Omental fat pad (tissue), 4 donors: ENCODE measurements around the gene C13orf46. TPM values are rescaled to one million over a fixed set of nuclear protein-coding genes. Genes with fewer than 3 reads are reported as not detected.

Experiments
- ATAC-seq: fragments of 150-250 bp; one replicate; pipeline ENCODE4 v1.9.1; 2016; ENCODE audit warnings: mild to moderate bottlenecking, moderate library complexity; ENCODE audit not compliant: low FRiP score
- DNase-seq: peaks from one replicate; pipeline ENCODE4 v3.0.0-alpha.2; 2019; ENCODE audit warnings: low spot score
- total RNA-seq, 4 donors: library from RNA; depleted of rRNA; stranded (reverse); fragments of >200 nt; gene quantifications; one replicate each; pipeline ENCODE4 v1.1.0, GENCODE V29; 2016
- TF ChIP-seq, protein P1 (sequence below), 3 donors: fragments of 450-650 bp; IDR thresholded peaks; one replicate each; pipeline ENCODE4 v1.5.1; 2016 to 2017; ENCODE audit warnings: antibody characterized with exemption in 3 of 3, mild to moderate bottlenecking in 3 of 3, moderate library complexity in 2 of 3

C13orf46 gene
- total RNA-seq, 4 donors from 2014 or later, result 0.13 to 6.9 (median 1.6) TPM

DNA sequence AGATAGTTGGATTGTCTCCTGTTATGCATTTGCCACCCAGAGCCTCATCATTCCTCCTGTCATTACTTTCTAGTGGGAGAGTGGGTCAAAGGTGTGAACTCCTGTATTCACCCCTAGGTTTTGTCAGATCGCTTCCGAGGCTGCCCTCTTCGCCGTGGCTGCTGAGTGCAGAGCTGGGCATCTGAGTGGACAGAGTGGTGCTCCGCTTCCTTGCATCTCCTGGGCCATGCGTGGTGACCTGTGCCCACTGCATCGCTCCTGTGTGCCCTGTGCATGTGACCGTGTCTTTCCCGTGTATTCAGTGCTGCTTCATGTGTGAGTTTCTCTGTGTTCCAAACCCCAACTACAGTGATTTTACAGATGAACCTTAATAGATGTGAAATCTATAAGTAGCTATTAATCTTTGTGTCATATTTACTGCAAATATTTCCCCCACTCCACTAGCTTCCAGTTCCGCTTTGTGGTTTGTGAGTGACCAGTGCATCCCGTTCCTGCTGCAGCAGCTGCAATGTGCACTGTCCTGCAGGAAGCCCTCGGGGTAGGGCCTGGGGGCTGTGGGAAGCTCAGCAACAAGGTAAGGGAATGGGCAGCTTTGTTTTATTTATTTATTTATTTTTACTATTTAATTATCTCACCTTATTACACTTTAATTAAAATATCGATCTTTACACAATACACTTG is 53.1 kb downstream of the C13orf46 start:
- ATAC-seq (no peak), DNase-seq (peak; percentile 20)
- TF ChIP-seq, protein P1, sequence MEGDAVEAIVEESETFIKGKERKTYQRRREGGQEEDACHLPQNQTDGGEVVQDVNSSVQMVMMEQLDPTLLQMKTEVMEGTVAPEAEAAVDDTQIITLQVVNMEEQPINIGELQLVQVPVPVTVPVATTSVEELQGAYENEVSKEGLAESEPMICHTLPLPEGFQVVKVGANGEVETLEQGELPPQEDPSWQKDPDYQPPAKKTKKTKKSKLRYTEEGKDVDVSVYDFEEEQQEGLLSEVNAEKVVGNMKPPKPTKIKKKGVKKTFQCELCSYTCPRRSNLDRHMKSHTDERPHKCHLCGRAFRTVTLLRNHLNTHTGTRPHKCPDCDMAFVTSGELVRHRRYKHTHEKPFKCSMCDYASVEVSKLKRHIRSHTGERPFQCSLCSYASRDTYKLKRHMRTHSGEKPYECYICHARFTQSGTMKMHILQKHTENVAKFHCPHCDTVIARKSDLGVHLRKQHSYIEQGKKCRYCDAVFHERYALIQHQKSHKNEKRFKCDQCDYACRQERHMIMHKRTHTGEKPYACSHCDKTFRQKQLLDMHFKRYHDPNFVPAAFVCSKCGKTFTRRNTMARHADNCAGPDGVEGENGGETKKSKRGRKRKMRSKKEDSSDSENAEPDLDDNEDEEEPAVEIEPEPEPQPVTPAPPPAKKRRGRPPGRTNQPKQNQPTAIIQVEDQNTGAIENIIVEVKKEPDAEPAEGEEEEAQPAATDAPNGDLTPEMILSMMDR (IDR thresholded peaks at IDR 0.05), result no peak

DNA sequence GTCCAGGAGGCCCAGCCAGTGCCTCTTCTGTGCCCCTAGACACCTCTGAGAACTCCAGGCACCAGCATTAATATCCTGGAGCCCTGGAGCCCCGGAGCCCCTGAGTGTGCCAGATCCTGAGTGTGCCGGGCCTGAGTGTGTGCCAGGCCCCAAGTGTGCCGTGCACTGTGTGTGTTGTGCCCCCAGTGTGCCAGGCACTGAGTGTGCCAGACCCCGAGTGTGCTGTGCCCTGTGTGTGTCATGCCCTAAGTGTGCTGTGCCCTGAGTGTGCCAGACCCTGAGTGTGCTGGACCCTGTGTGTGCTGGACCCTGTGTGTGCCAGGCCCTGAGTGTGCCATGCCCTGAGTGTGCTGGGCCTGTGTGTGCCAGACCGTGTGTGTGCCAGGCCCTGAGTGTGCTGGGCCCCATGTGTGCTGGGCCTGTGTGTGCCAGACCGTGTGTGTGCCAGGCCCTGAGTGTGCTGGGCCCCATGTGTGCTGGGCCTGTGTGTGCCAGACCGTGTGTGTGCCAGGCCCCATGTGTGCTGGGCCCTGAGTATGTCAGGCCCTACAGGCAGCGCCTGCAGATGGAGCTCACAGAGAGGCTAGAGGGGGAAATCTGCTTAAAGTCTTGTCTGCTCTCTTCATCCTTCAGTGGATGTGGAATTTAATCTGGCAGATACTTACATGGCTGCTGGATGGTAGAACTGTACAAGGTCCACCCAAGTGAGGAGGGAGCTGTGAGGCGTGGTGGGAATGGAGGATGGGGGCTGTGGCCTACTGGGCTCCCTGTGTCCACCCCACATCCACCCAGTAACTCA is 53.9 kb downstream of the C13orf46 start:
- ATAC-seq (no peak), DNase-seq (no peak)
- TF ChIP-seq, protein P1 (IDR thresholded peaks at IDR 0.05), result no peak

DNA sequence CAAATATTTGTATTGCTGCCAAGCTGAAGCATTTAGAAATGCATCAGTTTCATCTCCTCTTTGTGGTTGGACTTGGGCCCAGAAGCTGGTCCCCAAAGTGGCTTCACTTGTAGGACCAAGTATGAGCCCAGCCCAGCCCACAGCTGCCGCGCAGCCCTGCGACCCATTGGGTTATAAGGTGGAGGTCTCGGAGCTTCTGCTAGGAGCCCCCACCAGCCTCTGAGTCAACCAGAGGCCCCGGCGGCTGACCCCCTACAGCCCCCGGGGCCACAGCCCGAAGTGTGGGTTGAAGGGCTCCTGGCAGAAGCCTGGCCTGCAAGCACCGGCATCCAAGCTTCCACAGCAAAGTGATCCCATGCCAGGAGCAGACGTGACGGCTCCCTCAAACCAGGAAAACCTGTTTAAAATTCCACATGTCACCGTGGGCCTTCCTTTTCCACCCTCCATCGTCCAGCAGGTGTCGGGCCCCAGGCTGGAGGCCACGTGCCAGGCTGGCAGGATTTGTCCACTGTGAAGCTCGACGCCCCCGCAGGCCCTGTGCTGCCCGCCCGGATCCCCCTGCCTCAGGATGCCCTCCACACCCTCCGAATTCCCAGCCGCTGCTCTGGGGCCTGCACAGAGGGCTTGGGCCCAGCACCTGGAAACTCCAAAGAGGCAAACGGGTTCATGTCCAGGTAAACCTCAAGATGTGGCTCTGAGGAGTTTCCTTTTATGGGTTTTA is 54.7 kb downstream of the C13orf46 start:
- DNase-seq (no peak), ATAC-seq (no peak)
- TF ChIP-seq, protein P1 (IDR thresholded peaks at IDR 0.05), result no peak

DNA sequence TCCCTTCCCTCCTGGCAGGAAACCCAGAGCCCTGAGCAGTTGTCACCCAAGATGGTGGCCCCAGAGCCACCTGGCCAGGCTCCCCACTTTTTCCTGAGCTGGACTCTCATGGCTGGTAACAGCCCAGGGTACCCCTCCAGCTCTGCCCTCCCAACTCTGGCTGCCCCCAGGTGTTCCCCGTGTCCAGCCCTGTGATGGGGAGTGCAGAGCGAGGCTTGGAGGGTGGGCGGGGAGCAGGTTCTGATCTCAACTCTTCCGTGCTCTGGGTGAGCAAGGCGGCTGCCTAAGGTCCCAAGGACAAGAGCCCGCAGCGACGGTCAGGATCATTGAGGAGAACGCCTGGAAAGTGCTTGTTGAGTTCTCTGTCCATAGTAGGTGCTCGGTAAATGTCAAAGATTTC is 55.3 kb downstream of the C13orf46 start:
- DNase-seq (peak; percentile 4), ATAC-seq (no peak)
- TF ChIP-seq, protein P1 (IDR thresholded peaks at IDR 0.05), result no peak

DNA sequence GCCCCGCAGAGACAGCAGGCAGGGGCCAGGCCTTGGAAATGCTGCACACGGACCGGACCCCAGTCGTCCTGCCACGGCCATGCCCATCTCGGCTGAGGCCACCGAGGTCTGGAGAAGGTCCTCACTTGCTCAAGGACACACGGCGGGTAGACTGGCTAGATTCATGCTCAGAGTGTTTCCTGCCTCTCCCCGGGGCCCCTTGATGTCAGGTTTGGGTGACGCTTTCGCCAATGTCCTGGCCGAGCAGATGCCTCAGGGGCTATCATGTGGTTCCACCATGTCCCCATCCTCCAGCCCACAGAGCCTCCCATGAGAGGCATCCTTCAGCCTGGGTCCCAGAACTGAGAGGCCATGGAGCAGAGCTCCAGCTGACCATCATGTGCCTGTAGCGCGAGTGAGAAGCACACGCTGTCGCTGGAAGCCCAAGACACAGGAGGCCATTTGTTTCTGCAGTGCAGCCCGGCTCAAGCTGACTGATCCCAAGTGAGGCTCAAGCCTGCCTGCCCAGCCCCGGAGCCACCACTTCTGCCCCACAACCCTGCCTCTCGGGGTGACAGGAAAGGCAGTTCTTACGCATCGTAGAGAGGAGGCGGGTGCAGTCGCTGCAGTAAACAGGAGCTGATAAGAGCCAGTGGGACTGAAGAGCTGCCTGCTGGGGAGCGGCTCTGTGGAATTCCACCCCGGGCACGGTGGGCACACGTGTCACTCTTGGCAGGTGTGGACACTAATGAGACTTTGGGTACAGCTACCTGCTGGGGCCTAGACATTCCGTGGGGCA is 56.1 kb downstream of the C13orf46 start:
- TF ChIP-seq, protein P1 (IDR thresholded peaks at IDR 0.05), result no peak
- DNase-seq, result peak; percentile 7
- ATAC-seq, result no peak

DNA sequence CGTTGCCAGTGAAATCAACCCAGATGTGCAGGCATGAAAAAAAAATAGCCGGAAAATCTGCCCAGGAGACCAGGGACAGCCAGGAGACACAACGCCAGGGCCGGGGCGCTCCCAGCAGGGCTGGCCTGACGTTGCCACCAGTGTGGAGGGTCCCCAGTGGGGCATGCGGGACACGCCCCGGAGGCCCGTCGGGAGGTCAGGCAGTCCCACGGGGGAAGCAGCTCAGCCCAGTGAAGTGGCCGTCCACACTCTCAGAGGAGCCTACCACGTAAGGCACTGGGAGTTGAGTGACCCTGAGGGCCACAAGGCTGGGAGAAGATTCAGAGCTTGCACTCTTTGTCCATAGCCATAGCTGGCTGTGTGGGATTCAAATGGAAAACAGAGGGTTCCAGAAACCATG is 56.8 kb downstream of the C13orf46 start:
- DNase-seq (no peak), ATAC-seq (no peak)
- TF ChIP-seq, protein P1 (IDR thresholded peaks at IDR 0.05), result no peak
